HFFc6 (cell line): Measurements from ENCODE around the gene TBKBP1. TPM values are rescaled to one million over a fixed set of nuclear protein-coding genes. Genes with fewer than 3 reads are reported as not detected.

Experiments
- DNase-seq: peaks from one replicate; pipeline ENCODE4 v3.0.0-alpha.2; 2018
- H3K27ac Mint-ChIP-seq: 2 replicates; pipeline ENCODE4 v1.8.0; 2020; ENCODE audit warnings: mild to moderate bottlenecking, mixed read lengths
- H3K27me3 Mint-ChIP-seq: 2 replicates; pipeline ENCODE4 v1.8.0; 2021; ENCODE audit warnings: mild to moderate bottlenecking, moderate library complexity, mixed read lengths; ENCODE audit not compliant: insufficient read depth
- H3K36me3 Mint-ChIP-seq: 2 replicates; pipeline ENCODE4 v1.8.0; 2021; ENCODE audit warnings: low read depth, mixed read lengths
- H3K4me1 Mint-ChIP-seq: 2 replicates; pipeline ENCODE4 v1.8.0; 2020; ENCODE audit warnings: low read depth, mixed read lengths
- H3K4me3 Mint-ChIP-seq: 2 replicates; pipeline ENCODE4 v1.8.0; 2020; ENCODE audit warnings: mild to moderate bottlenecking, moderate library complexity, mixed read lengths
- H3K9me3 Mint-ChIP-seq: 2 replicates; pipeline ENCODE4 v1.8.0; 2020; ENCODE audit warnings: mild to moderate bottlenecking, mixed read lengths
- CTCF ChIP-seq: fragments of 200-600 bp; sonication (generic); IDR thresholded peaks from 2 replicates; pipeline ENCODE4 v1.5.0; 2021; ENCODE audit warnings: antibody characterized with exemption, mild to moderate bottlenecking
- total RNA-seq, 6 experiments: library from RNA; stranded (reverse); fragmentation: NEBNext Ultra II Directional; extraction: Animal tissue kit (Norgen Biotek cat#: 25700); gene quantifications; 2 replicates in 1 of 6; 3 replicates in 5 of 6; pipeline ENCODE4 v1.2.3, GENCODE V29; 2021

Gene TBKBP1
- total RNA-seq, 6 experiments from 2014 or later = 6.6 to 8.3 (median 7.7) TPM

- Mint-ChIP-seq H3K4me3 (no peak overlapping the region), H3K27me3 (peaks cover 45% of the 10 kb centered on the region)
Observed at GRCh38 chr17:47712330-47713023, 18.5 kb downstream of the TBKBP1 start.

GRCh38 chr17:47713980-47714700, 20.2 kb downstream of the TBKBP1 start:
- no peak for DNase-seq
- peak; percentile 24; the same call in 1 of the 2 replicates for TF ChIP-seq CTCF
- Mint-ChIP-seq H3K27ac (no peak overlapping the region), H3K4me1 (peaks cover 26% of the 10 kb centered on the region), H3K4me3 (no peak overlapping the region), H3K36me3 (0 out of 2 replicates have a peak, but pooled peaks cover 5% of the 10 kb centered on the region), H3K9me3 (no peaks in the 10 kb centered on the region), H3K27me3 (peaks cover 56% of the 10 kb centered on the region)

More at GRCh38 chr17:47712330-47713023, 18.5 kb downstream of the TBKBP1 start:
- Mint-ChIP-seq H3K9me3 (no peaks in the 10 kb centered on the region), H3K36me3 (0 out of 2 replicates have a peak, but pooled peaks cover 5% of the 10 kb centered on the region), H3K27ac (no peak overlapping the region), H3K4me1 (peaks cover 12% of the 10 kb centered on the region)
- DNase-seq = no peak
- TF ChIP-seq CTCF = no peak

GRCh38 chr17:47714773-47715396, 20.9 kb downstream of the TBKBP1 start:
- H3K27ac Mint-ChIP-seq = no peak overlapping the region
- H3K4me1 Mint-ChIP-seq = peaks cover 33% of the 10 kb centered on the region
- DNase-seq = no peak
- TF ChIP-seq CTCF = no peak
- no peak overlapping the region for H3K4me3 Mint-ChIP-seq
- 0 out of 2 replicates have a peak, but pooled peaks cover 5% of the 10 kb centered on the region for H3K36me3 Mint-ChIP-seq
- H3K27me3 Mint-ChIP-seq = peaks cover 56% of the 10 kb centered on the region
- H3K9me3 Mint-ChIP-seq = no peaks in the 10 kb centered on the region

- no peak for DNase-seq
Observed at GRCh38 chr17:47715669-47716325, 21.8 kb downstream of the TBKBP1 start.

More at GRCh38 chr17:47715669-47716325, 21.8 kb downstream of the TBKBP1 start:
- H3K27me3 Mint-ChIP-seq = peaks cover 57% of the 10 kb centered on the region
- H3K4me3 Mint-ChIP-seq = no peak overlapping the region
- no peaks in the 10 kb centered on the region for H3K9me3 Mint-ChIP-seq
- no peak for TF ChIP-seq CTCF
- 0 out of 2 replicates have a peak, but pooled peaks cover 1% of the 10 kb centered on the region for H3K36me3 Mint-ChIP-seq
- peaks cover 42% of the 10 kb centered on the region for H3K4me1 Mint-ChIP-seq
- no peak overlapping the region for H3K27ac Mint-ChIP-seq
